TTC549 (cell line): ENCODE data around the gene C15orf62.

ENCODE experiments used
- FAIRE-seq: peaks from 2 replicates; lab custom pipeline; 2012; peaks lifted over from hg19 to GRCh38; lab: Jason Lieb, UNC

C15orf62 gene

DNA sequence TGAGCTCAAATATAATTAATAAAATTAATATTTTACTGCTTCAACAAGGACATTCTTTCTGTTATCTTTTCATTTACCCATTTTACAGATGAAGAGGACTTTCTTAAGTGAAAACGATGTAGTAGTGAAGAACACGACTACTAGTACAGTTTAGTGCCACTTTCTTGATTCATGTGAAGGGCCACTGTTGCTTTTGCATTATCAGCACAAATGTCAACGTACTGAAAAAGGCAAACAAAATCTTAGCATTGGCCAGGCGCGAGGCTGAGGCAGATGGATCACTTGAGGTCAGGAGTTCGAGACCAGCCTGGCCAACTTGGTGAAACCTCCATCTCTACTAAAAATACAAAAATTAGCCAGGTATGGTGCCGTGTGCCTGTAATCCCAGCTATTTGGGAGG lies 49.3 kb downstream of the C15orf62 start:
- no peak for FAIRE-seq

DNA sequence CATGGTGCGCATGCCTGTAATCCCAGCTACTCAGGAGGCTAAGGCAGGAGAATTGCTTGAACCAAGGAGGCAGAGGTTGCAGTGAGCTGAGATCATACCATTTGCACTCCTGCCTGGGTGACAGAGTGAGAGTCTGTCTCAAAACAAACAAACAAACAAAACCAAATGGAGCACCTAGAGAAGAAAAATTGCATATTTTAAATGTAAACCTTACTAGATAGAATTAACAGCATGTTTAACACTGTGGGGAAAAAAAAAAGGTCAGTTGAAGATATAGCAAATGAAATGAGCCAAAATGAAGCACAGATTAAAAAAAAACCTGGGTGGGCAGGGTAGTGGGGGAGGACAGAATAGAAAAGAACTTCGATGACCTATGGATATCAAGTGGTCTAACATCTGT lies 51.4 kb downstream of the C15orf62 start:
- no peak for FAIRE-seq
